Adrenal gland (tissue), 12 donors: ENCODE results near the gene TSPAN9. TPM values are rescaled to one million over a fixed set of nuclear protein-coding genes. Genes with fewer than 3 reads are reported as not detected.

Experiments
- DNase-seq, 7 donors: peaks; one replicate each; pipeline ENCODE4 v3.0.0-alpha.2; 2019 to 2020
- H3K27ac ChIP-seq, 5 donors: fragments of 200-600 bp; sonication (generic) in 4 of 5; 1 replicate in 3 of 5; 2 replicates in 2 of 5; pipeline versions ENCODE4 v1.5.1 to v1.8.0; 2016 to 2020; ENCODE audit warnings: mild to moderate bottlenecking in 1 of 5
- H3K27me3 ChIP-seq: fragments of 200-600 bp; 2 replicates; pipeline ENCODE4 v1.8.0; 2021
- H3K36me3 ChIP-seq, 2 donors: fragments of 200-600 bp; replicated peaks in 1 of 2; 1 replicate in 1 of 2; 2 replicates in 1 of 2; pipeline versions ENCODE4 v1.5.1 to v1.8.0; 2018 to 2022
- H3K4me1 ChIP-seq, 2 donors: fragments of 200-600 bp; replicated peaks in 1 of 2; 1 replicate in 1 of 2; 2 replicates in 1 of 2; pipeline versions ENCODE4 v1.5.1 to v1.8.0; 2018 to 2021
- H3K4me3 ChIP-seq, 4 donors: fragments of 200-600 bp; sonication (generic) in 3 of 4; one replicate each; pipeline ENCODE4 v1.5.1; 2016 to 2018
- H3K9me3 ChIP-seq, 3 donors: fragments of 200-600 bp; sonication (generic) in 1 of 3; replicated peaks in 1 of 3; 1 replicate in 2 of 3; 2 replicates in 1 of 3; pipeline versions ENCODE4 v1.5.1 to v1.8.0; 2016 to 2021
- CTCF ChIP-seq, 6 experiments: fragments of 450-650 bp in 4 of 6; fragments of 200-600 bp in 2 of 6; sonication (generic) in 1 of 6; IDR thresholded peaks; 1 replicate in 5 of 6; 2 replicates in 1 of 6; pipeline versions ENCODE4 v1.5.1 to v1.8.0; 2016 to 2021; ENCODE audit warnings: antibody characterized with exemption in 6 of 6, mild to moderate bottlenecking in 2 of 6, moderate library complexity in 1 of 6
- POLR2A ChIP-seq, 2 donors: fragments of 450-650 bp; IDR thresholded peaks; one replicate each; pipeline ENCODE4 v1.6.1; 2017; ENCODE audit warnings: antibody characterized with exemption in 2 of 2, mild to moderate bottlenecking in 2 of 2, moderate library complexity in 1 of 2
- WGBS, 4 donors: extraction: QIAGEN DNeasy Blood & Tissue Kit in 2 of 4; methylation state at CpG; one replicate each; pipeline versions ENCODE4 v1.1.5 to v1.1.7; 2013 to 2017; 5-methylcytosine and 5-hydroxymethylcytosine counted together
- intact Hi-C, 2 donors: fragments of 100-400 bp; cut with DNase I; formaldehyde crosslinking; loops; one replicate each; pipeline versions ENCODE4 v1.14.1 to v1.15.0; 2022 to 2023
- polyA plus RNA-seq, 3 donors: library from polyadenylated mRNA; stranded (reverse); fragments of 200-250 nt in 2 of 3; fragments of 350-450 nt in 1 of 3; fragmentation: Illumina TruSeq in 1 of 3; extraction: RNeasy Lipid Tissue Mini Kit (QIAGEN cat#74804) in 1 of 3; gene quantifications; one replicate each; pipeline ENCODE4 v1.2.3, GENCODE V29; 2013 to 2014
- total RNA-seq, 9 donors: library from RNA; depleted of rRNA in 4 of 9; stranded (reverse); fragments of >200 nt in 4 of 9; fragments of 120-200 nt in 1 of 9; fragmentation: NEBNext Ultra II Directional in 1 of 9; extraction: Animal tissue kit (Norgen Biotek cat#: 25700) in 1 of 9; gene quantifications; one replicate each; pipeline versions ENCODE4 v1.1.0 to v1.2.4, GENCODE V29; 2013 to 2023
- donor health status: healthy with polysubstance abuse.
- donor health status: Bipolar disorder and iron deficiency.
- donor health status: DM: yes; HTN: yes; CAD: no.
- donor health status: DM: no; HTN: no; CAD: no.
- donor health status: DM: no; HTN: no; CAD: no.
- donor health status: DM: yes; HTN: yes; CAD: no.

The TSPAN9 gene
- total and polyA plus RNA-seq, 12 donors = 12.4 to 31.4 (median 22.4) TPM

GRCh38 chr12:3137268-3137781 lies 60.1 kb downstream of the TSPAN9 start:
- Histone ChIP-seq H3K27me3 (no peaks in the 10 kb centered on the region), H3K4me1 (no peaks in the 10 kb centered on the region), H3K27ac (no peak overlapping the region), H3K4me3 (no peak overlapping the region), H3K9me3 (no peaks in the 10 kb centered on the region), H3K36me3 (no peaks in the 10 kb centered on the region)
- intact Hi-C loops = loop anchor here (2.0 to 10.0 kb wide), 4 partner anchors 63 to 137 kb away; partner anchors contain the start of gene TSPAN9 (in 1 of the 2)
- no peak for TF ChIP-seq CTCF (IDR thresholded peaks at IDR 0.05)
- no peak for TF ChIP-seq POLR2A (IDR thresholded peaks at IDR 0.05)
- peak in 3 of 7 donors; percentile 30 to 67 (median 41) for DNase-seq
- 23 to 66% (median 60%) methylated on average over 8 of the region's 8 CpGs for WGBS, 4 donors

- Histone ChIP-seq H3K9me3 (no peaks in the 10 kb centered on the region), H3K4me3 (no peak overlapping the region), H3K4me1 (no peaks in the 10 kb centered on the region), H3K36me3 (no peaks in the 10 kb centered on the region), H3K27ac (no peak overlapping the region), H3K27me3 (no peaks in the 10 kb centered on the region)
- TF ChIP-seq POLR2A (IDR thresholded peaks at IDR 0.05) (no peak), CTCF (IDR thresholded peaks at IDR 0.05) (no peak)
- DNase-seq = no peak
- intact Hi-C loops = loop anchor here (2.0 to 10.0 kb wide), 4 partner anchors 63 to 137 kb away; partner anchors contain the start of gene TSPAN9 (in 1 of the 2)
- 77 to 84% (median 82%) methylated on average over 13 to 17 of the region's 17 CpGs for WGBS, 4 donors
These were observed 60.8 kb downstream of the TSPAN9 start for GRCh38 chr12:3137814-3138445.

- WGBS, 4 donors = 77 to 83% (median 79%) methylated on average over 11 of the region's 11 CpGs
- intact Hi-C loops = loop anchor here (5.0 to 10.0 kb wide), 3 partner anchors 63 to 67 kb away; partner anchors contain the start of gene TSPAN9 (in 1 of the 2)
- Histone ChIP-seq H3K27me3 (no peaks in the 10 kb centered on the region), H3K4me3 (no peak overlapping the region), H3K27ac (no peak overlapping the region), H3K9me3 (no peaks in the 10 kb centered on the region), H3K36me3 (no peaks in the 10 kb centered on the region), H3K4me1 (no peaks in the 10 kb centered on the region)
- TF ChIP-seq POLR2A (IDR thresholded peaks at IDR 0.05) = no peak
- no peak for TF ChIP-seq CTCF (IDR thresholded peaks at IDR 0.05)
- DNase-seq = no peak
These were observed 61.8 kb downstream of the TSPAN9 start for GRCh38 chr12:3138941-3139511.

- Histone ChIP-seq H3K36me3 (no peaks in the 10 kb centered on the region), H3K4me3 (no peak overlapping the region), H3K4me1 (no peaks in the 10 kb centered on the region), H3K27me3 (no peaks in the 10 kb centered on the region), H3K27ac (no peak overlapping the region), H3K9me3 (no peaks in the 10 kb centered on the region)
- no peak for TF ChIP-seq POLR2A (IDR thresholded peaks at IDR 0.05)
- no peak for TF ChIP-seq CTCF (IDR thresholded peaks at IDR 0.05)
- DNase-seq = no peak
- intact Hi-C loops = loop anchor here (5.0 to 10.0 kb wide), 3 partner anchors 63 to 67 kb away; partner anchors contain the start of gene TSPAN9 (in 1 of the 2)
- 82 to 94% (median 90%) methylated on average over 6 to 9 of the region's 9 CpGs for WGBS, 4 donors
These were observed 62.6 kb downstream of the TSPAN9 start for GRCh38 chr12:3139760-3140159.
